A549 (cell line): ENCODE measurements around the gene RTN4RL1. TPM values are rescaled to one million over a fixed set of nuclear protein-coding genes. Genes with fewer than 3 reads are reported as not detected.
A peak's percentile ranks its signal among the peaks of the same experiment; 100 is the strongest.

Source experiments
- ATAC-seq, 2 experiments: fragments of 200-7000 bp in 1 of 2; fragments of >200 bp in 1 of 2; cut with Nextera tagmentation in 1 of 2; cut with Tn5 transposase in 1 of 2; 3 replicates each; pipeline versions ENCODE4 v1.8.0 to v1.9.1; 2018 to 2020; ENCODE audit warnings: mild to moderate bottlenecking in 1 of 2, moderate library complexity in 1 of 2
- CTCF ChIA-PET: fragments of 300-600 bp; sonication (Branson Sonifier 250); formaldehyde crosslinking; extraction: SDS; loops from one replicate; lab custom pipeline; 2021; ENCODE audit warnings: antibody characterized with exemption, inconsistent platforms; lab: Yijun Ruan, JAX
- POLR2A ChIA-PET: fragments of 350-600 bp; formaldehyde crosslinking; extraction: SDS; loops from one replicate; lab custom pipeline; 2021; ENCODE audit warnings: antibody characterized with exemption, inconsistent platforms; lab: Yijun Ruan, JAX
- DNase-seq, 2 experiments: peaks; one replicate each; pipeline versions ENCODE4 v3.0.0 to v3.0.0-alpha.2; 2011 to 2016; ENCODE audit warnings: low read depth in 1 of 2, low spot score in 1 of 2
- FAIRE-seq: peaks from 2 replicates; lab custom pipeline; 2011; peaks lifted over from hg19 to GRCh38; lab: Jason Lieb, UNC
- H3K27ac ChIP-seq, 2 experiments: fragments of >200 bp; sonication (Bioruptor Twin); formaldehyde crosslinking; 3 replicates each; pipeline ENCODE4 v1.5.1; 2016 to 2017
- H3K4me1 ChIP-seq: fragments of >200 bp; sonication (Bioruptor Twin); formaldehyde crosslinking; 3 replicates; pipeline ENCODE4 v1.6.1; 2016
- H3K4me2 ChIP-seq: fragments of >200 bp; sonication (Bioruptor Twin); formaldehyde crosslinking; 3 replicates; pipeline ENCODE4 v1.6.1; 2016
- H3K4me3 ChIP-seq: fragments of >200 bp; sonication (Bioruptor Twin); formaldehyde crosslinking; 3 replicates; pipeline ENCODE4 v1.5.1; 2016
- H3K9me3 ChIP-seq: fragments of >200 bp; sonication (Bioruptor Twin); formaldehyde crosslinking; 3 replicates; pipeline ENCODE4 v1.6.1; 2016
- BHLHE40 ChIP-seq: IDR thresholded peaks from 2 replicates; pipeline ENCODE4 v1.6.1; 2012; ENCODE audit warnings: low read depth, low read length, inconsistent platforms
- CBX8 ChIP-seq: fragments of 200-600 bp; sonication (generic); IDR thresholded peaks from 2 replicates; pipeline ENCODE4 v1.6.1; 2016
- CEBPB ChIP-seq, 2 experiments: fragments of >200 bp in 1 of 2; sonication (Bioruptor Twin) in 1 of 2; formaldehyde crosslinking in 1 of 2; IDR thresholded peaks; 2 replicates each; pipeline ENCODE4 v1.6.1; 2012 to 2016
- CHD4 ChIP-seq: fragments of 200-600 bp; sonication (generic); IDR thresholded peaks from 2 replicates; pipeline ENCODE4 v1.6.1; 2016; ENCODE audit warnings: antibody characterized with exemption, mild to moderate bottlenecking, borderline replicate concordance
- EHF ChIP-seq: fragments of 250-450 bp; sonication (Bioruptor Pico); IDR thresholded peaks from 2 replicates; pipeline ENCODE4 v1.5.0; 2020; ENCODE audit warnings: mild to moderate bottlenecking
- EHMT2 ChIP-seq: fragments of 200-600 bp; sonication (generic); IDR thresholded peaks from 2 replicates; pipeline ENCODE4 v1.6.1; 2016; ENCODE audit warnings: antibody characterized with exemption, low read depth, mild to moderate bottlenecking, moderate library complexity
- FOSB ChIP-seq: fragments of 250-450 bp; sonication (Bioruptor Pico); IDR thresholded peaks from 2 replicates; pipeline ENCODE4 v1.5.0; 2020; ENCODE audit warnings: mild to moderate bottlenecking, moderate library complexity
- FOXS1 ChIP-seq: fragments of 250-450 bp; sonication (Bioruptor Pico); IDR thresholded peaks from 2 replicates; pipeline ENCODE4 v1.5.0; 2020; ENCODE audit warnings: mild to moderate bottlenecking, moderate library complexity
- GATA3 ChIP-seq: IDR thresholded peaks from 2 replicates; pipeline ENCODE4 v1.6.1; 2012; ENCODE audit warnings: borderline replicate concordance
- HOXB5 ChIP-seq: fragments of 250-450 bp; sonication (Bioruptor Pico); IDR thresholded peaks from 2 replicates; pipeline ENCODE4 v1.5.0; 2020; ENCODE audit warnings: mild to moderate bottlenecking, moderate library complexity
- JUN ChIP-seq, 2 experiments: fragments of >200 bp; sonication (Bioruptor Twin); formaldehyde crosslinking; IDR thresholded peaks; 2 replicates in 1 of 2; 3 replicates in 1 of 2; pipeline ENCODE4 v1.6.1; 2016 to 2017
- JUNB ChIP-seq: fragments of >200 bp; sonication (Bioruptor Twin); formaldehyde crosslinking; IDR thresholded peaks from 2 replicates; pipeline ENCODE4 v1.6.1; 2016
- KDM5A ChIP-seq: fragments of 200-600 bp; sonication (generic); IDR thresholded peaks from 2 replicates; pipeline ENCODE4 v1.6.1; 2016; ENCODE audit warnings: antibody characterized with exemption, mild to moderate bottlenecking
- MAFK ChIP-seq: fragments of 450-650 bp; IDR thresholded peaks from 2 replicates; pipeline ENCODE4 v1.6.1; 2014; ENCODE audit not compliant: partially characterized antibody
- PHF8 ChIP-seq: fragments of 200-600 bp; sonication (generic); IDR thresholded peaks from 2 replicates; pipeline ENCODE4 v1.6.1; 2016; ENCODE audit warnings: low read depth, mild to moderate bottlenecking, antibody characterized with exemption, moderate library complexity, borderline replicate concordance
- POLR2AphosphoS2 ChIP-seq: conservative IDR thresholded peaks from 2 replicates; pipeline ENCODE4 v1.6.1; 2012; ENCODE audit warnings: low read length, improper control_type of control experiment, inconsistent platforms
- RNF2 ChIP-seq: fragments of 200-600 bp; sonication (generic); IDR thresholded peaks from 2 replicates; pipeline ENCODE4 v1.6.1; 2016; ENCODE audit warnings: low read depth, mild to moderate bottlenecking, antibody characterized with exemption, moderate library complexity, borderline replicate concordance
- SREBF2 ChIP-seq: fragments of 450-650 bp; IDR thresholded peaks from 2 replicates; pipeline ENCODE4 v1.6.1; 2014; ENCODE audit warnings: mild to moderate bottlenecking, moderate library complexity
- USF2 ChIP-seq: fragments of 450-650 bp; IDR thresholded peaks from 2 replicates; pipeline ENCODE4 v1.6.1; 2014; ENCODE audit warnings: antibody characterized with exemption
- ZC3H11A ChIP-seq: fragments of 450-650 bp; IDR thresholded peaks from 2 replicates; pipeline ENCODE4 v1.6.1; 2014; ENCODE audit warnings: antibody characterized with exemption, mild to moderate bottlenecking
- ZNF302 ChIP-seq: fragments of 250-450 bp; sonication (Bioruptor Pico); IDR thresholded peaks from 2 replicates; pipeline ENCODE4 v1.9.0; 2021; ENCODE audit warnings: inconsistent platforms, mild to moderate bottlenecking, moderate library complexity
- WGBS: methylation state at CpG from one replicate; pipeline ENCODE4 v1.1.6; 2017; ENCODE audit errors: missing lambda C conversion rate; 5-methylcytosine and 5-hydroxymethylcytosine counted together
- polyA plus RNA-seq, 4 experiments: library from polyadenylated mRNA; depleted of rRNA in 3 of 4; stranded (reverse); fragments of >200 nt; fragmentation: RNase III in 1 of 4; extraction: RNeasy Plus Mini Kit Qiagen cat#74134 plus additional on column Dnase treatment in 1 of 4; gene quantifications; 2 replicates in 3 of 4; 3 replicates in 1 of 4; pipeline ENCODE4 v1.2.3, GENCODE V29; 2011 to 2017
- TF ChIP-seq, protein P1 (sequence below): fragments of 250-450 bp; sonication (Bioruptor Pico); IDR thresholded peaks from 2 replicates; pipeline ENCODE4 v1.5.0; 2021; ENCODE audit warnings: mild to moderate bottlenecking, moderate library complexity, borderline replicate concordance

RTN4RL1 gene
- polyA plus RNA-seq, 2 of the 4 experiments (the other 2 are of a cell fraction) = 0.39 to 1.5 TPM

DNA sequence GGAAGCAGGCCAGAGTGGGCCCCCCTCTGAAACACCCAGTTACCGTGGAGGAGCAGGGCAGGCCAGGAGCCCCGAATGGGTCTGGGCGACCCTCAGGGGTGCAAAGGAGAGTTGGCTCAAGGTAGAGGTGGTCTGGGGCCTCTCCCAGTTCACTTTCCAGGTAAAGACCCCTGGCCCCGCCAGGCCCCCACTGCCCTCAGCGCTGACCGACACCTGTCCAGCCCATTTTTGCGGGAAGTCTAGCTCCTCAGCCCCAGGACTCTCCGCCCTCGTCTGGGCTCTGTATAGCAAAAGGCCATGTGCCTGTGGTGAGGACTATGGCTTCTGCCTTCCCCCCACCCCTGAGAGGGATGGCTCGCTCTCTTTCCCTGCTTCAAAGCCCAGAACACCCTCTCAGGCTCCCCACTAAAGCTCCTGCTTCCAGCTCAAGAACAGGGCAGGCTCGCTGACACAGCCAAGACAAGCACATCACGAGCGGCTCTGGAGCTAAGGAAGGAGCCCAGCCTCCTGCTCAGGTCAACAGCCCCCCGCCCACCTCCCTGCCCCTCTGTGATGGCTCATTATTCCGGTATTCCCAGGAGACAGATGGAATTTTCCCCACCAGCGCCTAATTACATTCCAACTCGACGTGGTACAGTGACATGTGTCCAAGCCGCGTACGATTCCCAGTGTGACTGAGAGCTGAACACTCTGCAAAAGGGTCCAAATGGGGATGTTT, 59.4 kb downstream of the RTN4RL1 start:
- H3K4me2 ChIP-seq = no peak overlapping the region
- POLR2A ChIA-PET = no interaction called here
- CTCF ChIA-PET = interaction anchor here (1.0 to 1.8 kb wide), 5 partner anchors 13 to 60 kb away, joined by 3 to 7 read pairs (median 3); no protein-coding TSS in a partner anchor
- ATAC-seq (peak; percentile 18 to 30; a peak in 4 of 6 replicates), FAIRE-seq (no peak), DNase-seq (no peak)
- 82% methylated on average over 21 of the region's 21 CpGs for WGBS
- H3K4me1 ChIP-seq = no peaks in the 10 kb centered on the region
- H3K4me3 ChIP-seq = no peak overlapping the region
- TF ChIP-seq KDM5A (no peak), PHF8 (no peak), GATA3 (no peak), USF2 (no peak), FOSB (CRISPR knock-in tag) (no peak)
- no peak overlapping the region for H3K27ac ChIP-seq
- peaks cover 5% of the 10 kb centered on the region; the same call in 1 of the 3 replicates for H3K9me3 ChIP-seq

- Histone ChIP-seq H3K27ac (no peak overlapping the region), H3K4me1 (no peaks in the 10 kb centered on the region), H3K4me3 (no peak overlapping the region), H3K4me2 (no peak overlapping the region), H3K9me3 (no peaks in the 10 kb centered on the region)
- POLR2A ChIA-PET = no interaction called here
- WGBS = 61% methylated on average over 7 of the region's 7 CpGs
- TF ChIP-seq ZNF302 = no peak
- TF ChIP-seq SREBF2 = no peak
- no peak for TF ChIP-seq MAFK
- no peak for TF ChIP-seq EHF
- no peak for TF ChIP-seq JUNB
- no peak for TF ChIP-seq JUN (IDR thresholded peaks at IDR 0.05)
- TF ChIP-seq HOXB5 (CRISPR knock-in tag) = no peak
- no peak for TF ChIP-seq EHMT2
- no peak for TF ChIP-seq ZC3H11A
- TF ChIP-seq, protein P1, sequence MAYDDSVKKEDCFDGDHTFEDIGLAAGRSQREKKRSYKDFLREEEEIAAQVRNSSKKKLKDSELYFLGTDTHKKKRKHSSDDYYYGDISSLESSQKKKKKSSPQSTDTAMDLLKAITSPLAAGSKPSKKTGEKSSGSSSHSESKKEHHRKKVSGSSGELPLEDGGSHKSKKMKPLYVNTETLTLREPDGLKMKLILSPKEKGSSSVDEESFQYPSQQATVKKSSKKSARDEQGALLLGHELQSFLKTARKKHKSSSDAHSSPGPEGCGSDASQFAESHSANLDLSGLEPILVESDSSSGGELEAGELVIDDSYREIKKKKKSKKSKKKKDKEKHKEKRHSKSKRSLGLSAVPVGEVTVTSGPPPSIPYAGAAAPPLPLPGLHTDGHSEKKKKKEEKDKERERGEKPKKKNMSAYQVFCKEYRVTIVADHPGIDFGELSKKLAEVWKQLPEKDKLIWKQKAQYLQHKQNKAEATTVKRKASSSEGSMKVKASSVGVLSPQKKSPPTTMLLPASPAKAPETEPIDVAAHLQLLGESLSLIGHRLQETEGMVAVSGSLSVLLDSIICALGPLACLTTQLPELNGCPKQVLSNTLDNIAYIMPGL (CRISPR knock-in tag) = no peak
- TF ChIP-seq KDM5A = no peak
- no peak for TF ChIP-seq CBX8
- TF ChIP-seq RNF2 = no peak
- TF ChIP-seq POLR2AphosphoS2 = no peak
- no peak for TF ChIP-seq FOXS1 (CRISPR knock-in tag)
- peak in 1 of 2 experiments; percentile 14; a peak in 2 of 6 replicates for ATAC-seq
- FAIRE-seq = no peak
- no peak for DNase-seq
- CTCF ChIA-PET = interaction anchor here (1.0 to 2.2 kb wide), 7 partner anchors 9 to 242 kb away, joined by 3 to 11 read pairs (median 3); partner anchors contain the start of gene RTN4RL1
Measured at GRCh38 chr17:1963250-1963649, 61.9 kb downstream of the RTN4RL1 start.

- Histone ChIP-seq H3K4me3 (no peak overlapping the region), H3K4me1 (no peaks in the 10 kb centered on the region), H3K4me2 (no peak overlapping the region), H3K9me3 (no peaks in the 10 kb centered on the region), H3K27ac (0 out of 6 replicates have a peak overlapping the region, but pooled peaks of 1 of the 2 experiments have one; percentile 33)
- ATAC-seq (no peak), DNase-seq (no peak), FAIRE-seq (no peak)
- WGBS = 73% methylated on average over 14 of the region's 14 CpGs
- CTCF ChIA-PET = no interaction called here
- POLR2A ChIA-PET = no interaction called here
- TF ChIP-seq CHD4 = no peak
- no peak for TF ChIP-seq RNF2
- TF ChIP-seq KDM5A = no peak
- no peak for TF ChIP-seq BHLHE40
- no peak for TF ChIP-seq CEBPB (IDR thresholded peaks at IDR 0.05)
Measured at GRCh38 chr17:1961189-1961588, 63.9 kb downstream of the RTN4RL1 start.
